ENCODE measurements around the gene CRKL.
"Not testable (repeated sequence)": the region's sequence is repeated elsewhere in the genome, so short reads cannot be mapped to it uniquely, and the experiment has no call there.

CRKL gene

GRCh38 chr22:20901093-20902033 lies 15.8 kb upstream of the CRKL start:
- not testable (repeated sequence) for DNase-seq

- DNase-seq: no peak
Observed at GRCh38 chr22:20903093-20903492, 14.1 kb upstream of the CRKL start.

- peak; percentile 68 for DNase-seq
Observed at GRCh38 chr22:20904008-20904979, 12.9 kb upstream of the CRKL start.

GRCh38 chr22:20904980-20905355 lies 12.2 kb upstream of the CRKL start:
- no peak for DNase-seq

- DNase-seq: no peak
Observed at GRCh38 chr22:20905415-20906386, 11.5 kb upstream of the CRKL start.

- DNase-seq: no peak
Observed at GRCh38 chr22:20906387-20906767, 10.8 kb upstream of the CRKL start.

GRCh38 chr22:20908717-20909116 lies 8.5 kb upstream of the CRKL start:
- not testable (repeated sequence) for DNase-seq

- DNase-seq: no peak
Observed at GRCh38 chr22:20909543-20910303, 7.5 kb upstream of the CRKL start.

GRCh38 chr22:20912494-20912893 lies 4.7 kb upstream of the CRKL start:
- no peak for DNase-seq

GRCh38 chr22:20918663-20919218 lies 1.5 kb downstream of the CRKL start:
- DNase-seq: peak; percentile 46

GRCh38 chr22:20919718-20920117 lies 2.5 kb downstream of the CRKL start:
- DNase-seq: no peak

GRCh38 chr22:20920881-20921203 lies 3.6 kb downstream of the CRKL start:
- no peak for DNase-seq

- DNase-seq: no peak
Observed at GRCh38 chr22:20922141-20922751, 5.0 kb downstream of the CRKL start.

GRCh38 chr22:20926243-20926642 lies 9.0 kb downstream of the CRKL start:
- DNase-seq: no peak

- DNase-seq: no peak
Observed at GRCh38 chr22:20927940-20928572, 10.8 kb downstream of the CRKL start.

GRCh38 chr22:20928573-20928967 lies 11.4 kb downstream of the CRKL start:
- no peak for DNase-seq

- no peak for DNase-seq
Observed at GRCh38 chr22:20930004-20930403, 12.8 kb downstream of the CRKL start.

GRCh38 chr22:20930435-20930834 lies 13.2 kb downstream of the CRKL start:
- DNase-seq: not testable (repeated sequence)

GRCh38 chr22:20931126-20931654 lies 14.0 kb downstream of the CRKL start:
- DNase-seq: no peak

- DNase-seq: no peak
Observed at GRCh38 chr22:20933910-20934309, 16.7 kb downstream of the CRKL start.
